ENCODE results near the gene SENP6. TPM values are rescaled to one million over a fixed set of nuclear protein-coding genes. Genes with fewer than 3 reads are reported as not detected.

The SENP6 gene
- total RNA-seq, 1 experiment from 2014 or later: 90.9 TPM

DNA sequence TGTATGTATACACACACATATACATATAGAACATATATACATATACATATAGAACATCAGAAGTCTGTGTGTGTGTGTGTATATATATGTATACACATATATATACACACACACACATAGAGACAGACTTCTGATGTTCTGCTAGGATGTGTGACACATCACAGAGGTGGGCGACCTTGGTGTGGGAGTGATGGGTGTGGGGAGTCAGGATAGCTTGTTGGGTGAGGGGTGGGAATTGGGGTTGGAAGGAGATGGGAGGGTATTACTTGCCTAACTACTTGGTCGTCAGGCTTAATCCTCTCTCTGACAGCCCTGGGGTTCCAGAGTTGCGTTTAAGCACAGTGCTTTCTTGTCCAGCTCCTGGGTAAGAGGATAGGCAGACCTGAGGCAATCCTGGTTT lies 155.6 kb downstream of the SENP6 start:
- Mint-ChIP-seq H3K27me3 (ENCODE audit: low read depth) (no peaks in the 10 kb centered on the region), H3K36me3 (no peaks in the 10 kb centered on the region), H3K9me3 (no peaks in the 10 kb centered on the region), H3K4me3 (no peak overlapping the region), H3K4me1 (peaks cover 14% of the 10 kb centered on the region), H3K27ac (no peak overlapping the region)
- ChIA-PET CTCF (no interaction called here), POLR2A (interaction anchor here (0.6 kb wide), 1 partner anchor 109 kb away, joined by 3 read pairs; no protein-coding TSS in a partner anchor)
- TF ChIP-seq, protein P1, sequence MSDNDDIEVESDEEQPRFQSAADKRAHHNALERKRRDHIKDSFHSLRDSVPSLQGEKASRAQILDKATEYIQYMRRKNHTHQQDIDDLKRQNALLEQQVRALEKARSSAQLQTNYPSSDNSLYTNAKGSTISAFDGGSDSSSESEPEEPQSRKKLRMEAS (CRISPR knock-in tag; IDR thresholded peaks at IDR 0.05): no peak
- TF ChIP-seq ZNF121 (CRISPR knock-in tag; IDR thresholded peaks at IDR 0.05) (no peak), GTF2I (CRISPR knock-in tag; conservative IDR thresholded peaks at IDR 0.05) (no peak), ZNF138 (CRISPR knock-in tag; conservative IDR thresholded peaks at IDR 0.05) (no peak), ZNF317 (CRISPR knock-in tag; IDR thresholded peaks at IDR 0.05; ENCODE audit: borderline replicate concordance, low read depth) (no peak), IRF1 (CRISPR knock-in tag; IDR thresholded peaks at IDR 0.05) (no peak), EMX1 (CRISPR knock-in tag; IDR thresholded peaks at IDR 0.05) (no peak), USF1 (CRISPR knock-in tag; IDR thresholded peaks at IDR 0.05) (no peak), ESRRA (CRISPR knock-in tag; IDR thresholded peaks at IDR 0.05; ENCODE audit: borderline replicate concordance) (no peak), JAZF1 (CRISPR knock-in tag; IDR thresholded peaks at IDR 0.05) (no peak), NR2C2 (CRISPR knock-in tag; IDR thresholded peaks at IDR 0.05) (no peak)
- ATAC-seq (no peak), DNase-seq (ENCODE audit: low spot score) (no peak)

GRCh38 chr6:75758061-75758460 lies 156.4 kb downstream of the SENP6 start:
- Mint-ChIP-seq H3K36me3 (no peaks in the 10 kb centered on the region), H3K9me3 (no peaks in the 10 kb centered on the region), H3K27me3 (ENCODE audit: low read depth) (no peaks in the 10 kb centered on the region), H3K4me3 (no peak overlapping the region), H3K27ac (no peak overlapping the region), H3K4me1 (peaks cover 17% of the 10 kb centered on the region)
- TF ChIP-seq IRF1 (CRISPR knock-in tag; IDR thresholded peaks at IDR 0.05) (no peak), NR2C2 (CRISPR knock-in tag; IDR thresholded peaks at IDR 0.05) (no peak), TEAD4 (CRISPR knock-in tag; IDR thresholded peaks at IDR 0.05) (no peak), ETV6 (CRISPR knock-in tag; IDR thresholded peaks at IDR 0.05) (no peak), ERG (CRISPR knock-in tag; IDR thresholded peaks at IDR 0.05) (no peak), ZBTB43 (CRISPR knock-in tag; IDR thresholded peaks at IDR 0.05) (no peak), PREB (CRISPR knock-in tag; IDR thresholded peaks at IDR 0.05; ENCODE audit: borderline replicate concordance) (no peak), ZNF263 (CRISPR knock-in tag; IDR thresholded peaks at IDR 0.05; ENCODE audit: low read depth) (no peak), ZNF396 (CRISPR knock-in tag; IDR thresholded peaks at IDR 0.05; ENCODE audit: borderline replicate concordance) (no peak), FOXK1 (CRISPR knock-in tag; IDR thresholded peaks at IDR 0.05) (no peak), ZNF423 (CRISPR knock-in tag; IDR thresholded peaks at IDR 0.05) (no peak)
- ChIA-PET CTCF (interaction anchor here (0.5 to 1.4 kb wide), 3 partner anchors 15 to 135 kb away, joined by 3 read pairs; no protein-coding TSS in a partner anchor), POLR2A (no interaction called here)
- DNase-seq (ENCODE audit: low spot score) (no peak), ATAC-seq (no peak)

All from WTC11 (cell line).